HG03575 (cell line): ENCODE data around the gene BSDC1.

Source experiments
- ATAC-seq: cut with Tn5 transposase; IDR thresholded peaks from one replicate; pipeline ENCODE4 v1.9.1; 2021; ENCODE audit not compliant: unreplicated experiment, insufficient number of reproducible peaks, low FRiP score; ENCODE audit errors: extremely low read depth

BSDC1 gene

GRCh38 chr1:32341971-32342370 lies 52.3 kb downstream of the BSDC1 start:
- no peak for ATAC-seq

DNA sequence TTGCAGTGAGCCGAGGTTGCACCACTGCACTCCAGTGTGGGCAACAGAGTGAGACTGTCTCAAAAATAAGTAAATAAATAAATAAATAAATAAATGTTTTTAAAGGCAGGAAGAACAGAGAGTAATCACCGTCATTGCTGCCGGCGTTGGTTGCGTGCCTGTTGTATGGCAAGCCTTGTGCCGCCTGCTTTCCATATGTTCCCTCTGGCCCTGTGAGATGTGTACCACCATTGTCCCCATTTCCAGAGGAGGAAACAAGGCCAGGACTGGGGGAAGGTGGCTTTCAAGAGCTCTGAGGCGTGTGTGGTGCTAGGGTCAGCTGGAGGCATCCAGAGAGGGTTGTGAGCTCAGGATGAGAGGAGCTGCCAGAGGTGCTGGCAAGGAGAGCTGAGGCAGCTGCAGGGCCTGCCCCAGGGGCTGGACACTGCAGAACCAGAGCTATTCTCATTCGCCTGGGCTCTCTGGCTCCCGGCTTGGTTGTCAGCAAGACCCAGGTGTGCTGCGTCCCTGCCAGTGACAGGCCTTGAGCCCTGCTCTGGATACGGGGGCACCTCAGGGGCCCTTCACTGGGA lies 53.0 kb downstream of the BSDC1 start:
- no peak for ATAC-seq

- ATAC-seq, result no peak
Observed at GRCh38 chr1:32339363-32339978, 54.8 kb downstream of the BSDC1 start.

GRCh38 chr1:32338637-32339145 lies 55.5 kb downstream of the BSDC1 start:
- no peak for ATAC-seq

DNA sequence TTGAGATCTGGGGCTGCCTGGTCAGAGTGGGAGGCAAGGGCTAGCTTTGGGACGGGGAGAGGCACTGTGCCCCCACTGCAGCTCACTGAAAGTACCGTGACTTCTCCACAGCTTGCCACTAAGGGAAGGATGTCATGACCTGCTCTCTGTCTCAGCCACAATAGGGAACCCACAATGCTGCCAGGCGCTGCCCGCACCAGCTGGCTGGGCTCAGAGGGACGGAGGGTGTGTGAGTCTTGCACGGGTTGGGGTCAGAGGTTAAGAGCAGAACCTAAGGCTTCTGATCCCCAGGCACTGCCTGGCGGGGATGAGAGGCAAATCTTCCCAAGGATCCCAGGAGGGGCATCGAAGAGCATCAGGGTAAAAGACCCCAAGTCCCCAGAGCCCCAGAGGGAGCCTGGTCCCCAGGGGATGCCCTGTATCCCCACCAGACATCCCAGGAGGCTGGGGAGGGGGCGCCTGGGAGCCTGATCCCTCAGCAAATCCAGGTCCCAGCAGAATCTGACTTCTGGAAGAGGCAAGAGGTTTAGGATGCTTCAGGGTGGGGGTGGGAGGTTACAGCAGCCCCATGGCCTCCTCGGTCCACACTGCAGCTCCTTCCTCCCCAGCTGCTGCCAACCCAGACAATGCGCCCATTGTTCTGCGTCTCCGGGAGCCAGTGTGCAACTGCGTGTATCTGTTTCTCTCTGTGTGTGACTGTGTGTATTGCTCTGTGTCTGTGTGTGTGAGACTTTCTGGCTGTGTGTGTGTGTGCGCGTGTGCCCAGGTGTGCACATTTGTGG lies 56.2 kb downstream of the BSDC1 start:
- ATAC-seq, result no peak

- no peak for ATAC-seq
Observed at GRCh38 chr1:32336963-32337675, 57.1 kb downstream of the BSDC1 start.

GRCh38 chr1:32336591-32336932 lies 57.7 kb downstream of the BSDC1 start:
- no peak for ATAC-seq

- no peak for ATAC-seq
Observed at GRCh38 chr1:32335790-32336590, 58.3 kb downstream of the BSDC1 start, which contains the start of gene MARCKSL1. Gene MARCKSL1 (minus strand): TSS chr1:32336233. CDS start chr1:32336033, 200 bp downstream.

- no peak for ATAC-seq
Observed at GRCh38 chr1:32335535-32335789, 58.8 kb downstream of the BSDC1 start.

GRCh38 chr1:32334864-32335534 lies 59.2 kb downstream of the BSDC1 start:
- ATAC-seq, result no peak

GRCh38 chr1:32334274-32334861 lies 59.9 kb downstream of the BSDC1 start:
- ATAC-seq, result no peak

- ATAC-seq, result no peak
Observed at GRCh38 chr1:32333251-32333963, 60.8 kb downstream of the BSDC1 start.

DNA sequence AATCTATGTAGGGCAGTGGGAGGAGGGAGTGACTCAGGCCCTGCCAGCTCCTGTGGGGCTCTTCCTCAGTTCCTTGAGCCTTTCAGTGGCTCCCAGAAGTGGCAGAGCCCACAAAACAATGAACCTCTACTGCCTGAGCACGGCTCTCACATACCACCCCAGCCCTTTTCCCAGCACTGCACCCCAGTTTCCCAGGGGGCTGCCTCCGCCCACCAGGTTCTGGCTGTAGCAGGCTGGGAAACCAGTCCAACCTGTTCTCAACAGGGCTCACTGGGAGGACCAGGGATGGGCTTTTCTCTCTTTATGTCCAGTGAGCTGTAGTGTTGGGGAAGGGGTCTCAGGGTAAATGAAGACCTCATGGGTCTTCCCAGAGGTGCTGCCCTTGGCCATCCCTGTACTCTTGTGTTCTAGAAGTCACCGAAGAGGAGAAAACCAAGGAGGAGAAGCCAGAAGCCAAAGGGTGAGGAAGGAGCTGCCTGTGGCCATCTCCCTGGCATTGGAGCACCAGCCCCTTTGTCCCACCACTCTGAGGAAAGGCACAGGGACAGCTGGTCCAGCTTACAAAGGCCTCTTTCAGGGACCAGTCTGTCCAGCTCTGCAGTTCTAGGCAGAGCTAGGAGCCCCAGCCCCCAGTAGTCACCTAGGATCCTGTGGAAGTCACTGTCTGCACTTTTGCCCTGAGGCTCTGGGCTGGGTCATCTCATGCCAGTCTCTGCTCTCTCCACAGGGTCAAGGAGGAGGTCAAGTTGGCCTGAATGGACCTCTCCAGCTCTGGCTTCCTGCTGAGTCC lies 61.8 kb downstream of the BSDC1 start:
- ATAC-seq, result no peak

DNA sequence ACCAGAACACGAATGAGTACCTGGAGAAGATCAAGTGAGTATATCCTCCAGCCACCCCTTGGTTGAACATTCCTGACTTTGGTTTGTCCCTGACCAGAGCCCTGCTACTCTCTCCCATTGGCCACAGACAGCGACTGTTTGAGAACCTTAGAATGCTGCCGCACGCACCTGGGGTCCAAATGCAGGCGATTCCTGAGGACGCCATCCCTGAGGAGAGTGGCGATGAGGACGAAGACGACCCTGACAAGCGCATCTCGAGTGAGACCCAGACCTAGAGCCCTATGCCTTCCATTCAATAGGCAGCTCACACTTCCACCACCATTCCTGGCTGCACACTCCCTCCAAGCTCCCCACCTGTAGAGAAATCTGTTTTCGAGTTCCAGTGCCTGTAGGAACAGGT lies 62.7 kb downstream of the BSDC1 start:
- ATAC-seq, result no peak

- no peak for ATAC-seq
Observed at GRCh38 chr1:32330558-32331151, 63.6 kb downstream of the BSDC1 start.

DNA sequence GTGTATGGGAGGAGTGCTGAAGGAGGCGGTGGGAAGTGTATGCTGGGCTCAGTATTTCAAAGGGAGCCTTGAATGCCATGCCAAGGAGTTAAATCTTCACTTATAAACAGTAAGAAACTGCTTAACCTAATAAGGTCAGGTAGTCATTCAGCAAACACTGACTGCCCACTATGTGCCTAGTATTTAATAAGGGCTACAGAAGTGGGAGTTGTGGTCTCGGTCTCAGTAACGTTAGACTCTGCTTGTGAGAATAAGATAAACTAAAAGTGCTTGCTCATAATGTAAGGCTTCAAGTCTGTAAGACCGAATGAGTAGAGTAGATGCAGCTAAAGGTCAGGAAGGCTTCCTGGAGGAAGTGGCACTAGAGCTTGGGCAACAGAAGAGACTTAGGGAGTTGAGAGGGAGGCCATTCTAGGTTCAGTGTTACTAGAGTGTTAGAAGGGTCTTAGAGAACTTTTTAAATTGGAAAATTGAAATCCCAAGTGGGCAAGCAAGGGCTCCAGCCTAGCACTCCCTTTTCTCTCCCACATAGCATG lies 64.2 kb downstream of the BSDC1 start:
- no peak for ATAC-seq
